ENCODE results near the gene SUMO3.

Gene SUMO3

DNA sequence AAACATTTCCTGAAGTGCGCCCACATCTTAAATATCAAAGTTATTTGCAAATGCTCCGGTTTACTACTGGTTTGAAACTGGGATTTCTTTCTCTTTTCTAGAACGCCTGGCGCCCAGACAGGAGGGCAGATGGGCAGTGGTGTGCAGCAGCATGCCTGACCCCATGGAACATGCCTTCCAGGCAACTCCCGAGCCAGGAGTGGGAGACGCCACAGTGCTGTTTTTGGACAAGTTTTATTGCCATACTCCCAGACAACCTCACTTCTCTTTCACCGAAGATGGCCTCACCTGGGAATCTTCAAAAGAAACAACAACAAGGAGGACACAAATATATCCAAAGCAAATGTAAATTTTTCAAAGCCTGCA lies 37.7 kb downstream of the SUMO3 start:
- no peak for DNase-seq
- Histone ChIP-seq H3K9me3 (no peaks in the 10 kb centered on the region), H3K4me1 (no peaks in the 10 kb centered on the region), H3K4me3 (ENCODE audit: low read depth, low read length) (no peak overlapping the region), H3K36me3 (peaks cover 54% of the 10 kb centered on the region), H3K27me3 (no peaks in the 10 kb centered on the region)
- TF ChIP-seq, protein P1, sequence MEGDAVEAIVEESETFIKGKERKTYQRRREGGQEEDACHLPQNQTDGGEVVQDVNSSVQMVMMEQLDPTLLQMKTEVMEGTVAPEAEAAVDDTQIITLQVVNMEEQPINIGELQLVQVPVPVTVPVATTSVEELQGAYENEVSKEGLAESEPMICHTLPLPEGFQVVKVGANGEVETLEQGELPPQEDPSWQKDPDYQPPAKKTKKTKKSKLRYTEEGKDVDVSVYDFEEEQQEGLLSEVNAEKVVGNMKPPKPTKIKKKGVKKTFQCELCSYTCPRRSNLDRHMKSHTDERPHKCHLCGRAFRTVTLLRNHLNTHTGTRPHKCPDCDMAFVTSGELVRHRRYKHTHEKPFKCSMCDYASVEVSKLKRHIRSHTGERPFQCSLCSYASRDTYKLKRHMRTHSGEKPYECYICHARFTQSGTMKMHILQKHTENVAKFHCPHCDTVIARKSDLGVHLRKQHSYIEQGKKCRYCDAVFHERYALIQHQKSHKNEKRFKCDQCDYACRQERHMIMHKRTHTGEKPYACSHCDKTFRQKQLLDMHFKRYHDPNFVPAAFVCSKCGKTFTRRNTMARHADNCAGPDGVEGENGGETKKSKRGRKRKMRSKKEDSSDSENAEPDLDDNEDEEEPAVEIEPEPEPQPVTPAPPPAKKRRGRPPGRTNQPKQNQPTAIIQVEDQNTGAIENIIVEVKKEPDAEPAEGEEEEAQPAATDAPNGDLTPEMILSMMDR (IDR thresholded peaks at IDR 0.05; ENCODE audit: low read depth, low read length): no peak

DNA sequence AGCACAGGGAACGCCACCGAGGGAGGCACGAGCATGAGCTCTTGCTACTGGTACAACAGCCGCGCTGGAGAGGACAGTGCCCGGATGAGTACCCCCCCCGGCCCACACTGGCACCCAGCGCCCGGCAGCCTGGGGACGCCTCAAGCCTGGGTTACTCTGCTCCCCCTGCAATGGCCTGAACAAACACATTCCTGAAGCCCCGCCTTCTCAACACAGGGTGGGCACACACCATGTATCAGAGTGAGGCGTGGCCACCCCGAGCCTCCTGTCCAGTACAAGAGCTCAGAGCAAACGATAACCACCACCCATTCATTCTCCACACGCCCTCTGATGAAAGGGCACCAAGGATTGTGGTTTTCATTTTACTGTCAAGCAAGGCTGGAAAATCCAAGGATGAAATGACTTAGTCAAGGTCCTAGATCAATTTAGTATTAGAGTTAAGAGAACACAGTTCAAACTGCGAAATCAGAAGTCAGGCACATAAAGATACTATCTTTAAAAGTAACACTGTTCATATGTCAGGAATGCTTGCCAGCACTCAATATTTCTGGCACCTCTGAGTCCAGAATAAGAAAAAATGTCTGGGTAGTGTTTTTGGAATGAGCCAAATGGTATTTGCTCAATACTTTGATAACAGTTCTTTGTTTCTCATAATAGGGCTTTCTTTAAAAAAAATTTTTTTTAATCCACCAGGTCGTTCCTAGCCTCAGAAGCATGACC lies 38.3 kb downstream of the SUMO3 start:
- H3K27me3 ChIP-seq: no peaks in the 10 kb centered on the region
- peaks cover 54% of the 10 kb centered on the region for H3K36me3 ChIP-seq

DNA sequence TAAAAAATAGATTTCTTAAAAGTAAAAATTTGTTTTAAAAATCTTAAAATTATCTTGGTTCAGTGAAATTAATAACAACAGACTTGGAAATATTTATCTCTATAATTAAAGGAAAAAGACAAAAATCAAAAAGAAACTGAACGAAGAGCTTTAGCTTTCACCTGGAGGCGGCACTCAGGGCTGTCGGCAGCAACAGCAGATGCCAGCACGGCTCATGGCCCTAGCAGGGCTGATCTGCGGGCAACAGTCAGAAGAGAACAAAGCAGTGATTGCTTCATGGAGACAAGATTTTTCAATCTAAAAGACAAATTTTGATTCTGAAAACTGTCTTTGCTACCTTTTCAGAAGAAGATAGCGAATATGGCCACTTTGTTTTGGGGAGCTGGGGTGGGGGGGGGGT lies 38.9 kb downstream of the SUMO3 start:
- no peak for DNase-seq
- no peak overlapping the region for H3K4me3 ChIP-seq (ENCODE audit: low read depth, low read length)
- peaks cover 3% of the 10 kb centered on the region; the same call in 1 of the 2 replicates for H3K4me1 ChIP-seq
- H3K27me3 ChIP-seq: no peaks in the 10 kb centered on the region
- TF ChIP-seq, protein P1 (IDR thresholded peaks at IDR 0.05; ENCODE audit: low read depth, low read length): no peak
- peaks cover 56% of the 10 kb centered on the region for H3K36me3 ChIP-seq
- no peaks in the 10 kb centered on the region for H3K9me3 ChIP-seq

More for the DNA sequence above, 38.3 kb downstream of the SUMO3 start:
- DNase-seq: no peak
- TF ChIP-seq, protein P1 (IDR thresholded peaks at IDR 0.05; ENCODE audit: low read depth, low read length): no peak
- no peaks in the 10 kb centered on the region for H3K9me3 ChIP-seq
- H3K4me1 ChIP-seq: peaks cover under 1% of the 10 kb centered on the region; the same call in 1 of the 2 replicates
- no peak overlapping the region for H3K4me3 ChIP-seq (ENCODE audit: low read depth, low read length)

DNA sequence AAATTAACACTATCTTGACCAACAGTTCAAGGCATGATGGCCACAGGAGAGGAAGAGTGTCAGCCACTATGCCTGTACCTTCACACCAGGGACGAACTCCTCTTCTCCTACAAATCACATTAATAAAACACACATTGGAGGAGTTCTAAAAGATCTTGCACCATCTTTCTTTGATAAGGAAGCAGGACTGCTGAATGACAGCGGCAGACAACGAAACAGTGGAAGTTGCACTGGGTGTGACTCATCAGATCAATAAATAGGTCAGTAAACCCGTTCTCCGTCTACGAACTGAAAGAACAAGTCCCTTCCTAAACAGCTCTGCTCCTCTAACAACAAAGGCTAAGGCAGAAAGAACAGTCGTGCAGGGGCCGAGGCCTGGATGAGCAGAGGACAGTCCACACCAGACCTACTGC lies 39.4 kb downstream of the SUMO3 start:
- TF ChIP-seq, protein P1 (IDR thresholded peaks at IDR 0.05; ENCODE audit: low read depth, low read length): no peak
- H3K36me3 ChIP-seq: peaks cover 57% of the 10 kb centered on the region

DNA sequence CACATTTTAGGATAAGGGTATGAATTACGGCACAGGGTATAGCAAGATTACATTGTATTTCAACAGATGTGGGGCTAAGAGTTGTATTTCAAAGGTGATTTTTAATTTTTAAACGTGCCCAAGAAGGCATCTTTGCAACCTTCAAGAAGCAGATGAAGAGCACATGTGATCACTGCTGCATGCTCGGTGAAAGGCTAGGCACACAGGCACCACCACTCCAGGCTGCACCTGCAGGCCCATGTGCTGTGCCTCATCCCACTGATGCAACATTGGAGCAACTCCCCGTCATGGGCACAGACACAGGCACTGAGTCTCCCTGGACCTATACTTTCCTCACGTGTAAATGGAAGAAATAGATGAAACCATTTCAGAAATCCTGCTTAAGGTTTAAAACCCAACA lies 39.8 kb downstream of the SUMO3 start:
- Histone ChIP-seq H3K36me3 (peaks cover 61% of the 10 kb centered on the region), H3K27me3 (no peaks in the 10 kb centered on the region), H3K4me3 (ENCODE audit: low read depth, low read length) (no peak overlapping the region), H3K9me3 (no peaks in the 10 kb centered on the region), H3K4me1 (peaks cover 3% of the 10 kb centered on the region; the same call in 1 of the 2 replicates)
- TF ChIP-seq, protein P1 (IDR thresholded peaks at IDR 0.05; ENCODE audit: low read depth, low read length): no peak
- DNase-seq: no peak

More for the DNA sequence above, 39.4 kb downstream of the SUMO3 start:
- no peaks in the 10 kb centered on the region for H3K27me3 ChIP-seq
- no peaks in the 10 kb centered on the region for H3K9me3 ChIP-seq
- H3K4me1 ChIP-seq: peaks cover 3% of the 10 kb centered on the region; the same call in 1 of the 2 replicates
- no peak for DNase-seq
- H3K4me3 ChIP-seq (ENCODE audit: low read depth, low read length): no peak overlapping the region

DNA sequence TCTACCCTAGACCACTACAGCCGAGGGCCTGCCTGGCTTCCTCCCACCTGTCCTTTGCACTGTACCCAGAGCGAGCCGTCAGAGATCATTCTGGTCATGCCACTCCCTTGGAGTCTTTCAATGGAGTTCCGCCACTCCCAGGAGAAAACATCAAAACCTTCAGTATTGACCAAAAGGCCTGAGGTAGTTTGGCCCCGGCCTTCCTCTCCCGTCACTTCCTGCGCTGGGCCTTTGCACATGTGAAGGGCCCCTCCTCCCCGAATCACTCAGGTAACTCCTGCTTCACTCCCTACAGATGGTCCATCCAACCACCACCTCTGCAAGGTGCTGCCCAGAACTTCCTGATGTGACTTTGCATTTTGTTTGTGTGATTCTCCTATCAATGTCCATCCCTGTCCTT lies 42.9 kb downstream of the SUMO3 start:
- Histone ChIP-seq H3K4me1 (peaks cover 3% of the 10 kb centered on the region; the same call in 1 of the 2 replicates), H3K36me3 (peaks cover 73% of the 10 kb centered on the region), H3K4me3 (ENCODE audit: low read depth, low read length) (no peak overlapping the region), H3K27me3 (no peaks in the 10 kb centered on the region), H3K9me3 (no peaks in the 10 kb centered on the region)
- no peak for DNase-seq
- TF ChIP-seq, protein P1 (IDR thresholded peaks at IDR 0.05; ENCODE audit: low read depth, low read length): no peak
